Naive thymus-derived CD4-positive, alpha-beta T cell (primary cell): ENCODE results near the gene ATP6V1C2. TPM values are rescaled to one million over a fixed set of nuclear protein-coding genes. Genes with fewer than 3 reads are reported as not detected.

ENCODE experiments used
- ATAC-seq: fragments of 150-1000 bp; cut with Tn5 transposase; 2 replicates; pipeline ENCODE4 v1.10.0; 2021; ENCODE audit warnings: mild to moderate bottlenecking, moderate library complexity
- CTCF ChIA-PET: fragments of 350-600 bp; sonication (Branson Sonifier 250); formaldehyde crosslinking; loops from one replicate; lab custom pipeline; 2021; ENCODE audit warnings: antibody characterized with exemption; lab: Charles Lee
- POLR2A ChIA-PET: fragments of 350-600 bp; sonication (Branson Sonifier 250); formaldehyde crosslinking; loops from one replicate; lab custom pipeline; 2021; ENCODE audit warnings: antibody characterized with exemption, inconsistent platforms; lab: Charles Lee
- DNase-seq, 9 donors: peaks; one replicate each; pipeline versions ENCODE4 v3.0.0 to v3.0.0-alpha.2; 2020 to 2022; ENCODE audit warnings: mixed read lengths in 1 of 9
- H3K27ac ChIP-seq: one replicate; pipeline ENCODE4 v1.7.0; 2013; ENCODE audit warnings: mild to moderate bottlenecking, low read depth, low read length, moderate library complexity
- H3K27me3 ChIP-seq, 2 donors: one replicate each; pipeline ENCODE4 v1.7.0; 2013; ENCODE audit warnings: low read length in 2 of 2, mild to moderate bottlenecking in 2 of 2, moderate library complexity in 2 of 2; ENCODE audit not compliant: control insufficient read depth in 2 of 2, insufficient read depth in 2 of 2
- H3K36me3 ChIP-seq, 3 experiments: 1 replicate in 2 of 3; 2 replicates in 1 of 3; pipeline ENCODE4 v1.7.0; 2013; ENCODE audit warnings: low read length in 3 of 3, mild to moderate bottlenecking in 3 of 3, moderate library complexity in 1 of 3; ENCODE audit not compliant: insufficient read depth in 3 of 3, control insufficient read depth in 2 of 3
- H3K4me1 ChIP-seq, 2 donors: one replicate each; pipeline ENCODE4 v1.7.0; 2013; ENCODE audit warnings: low read length in 2 of 2, mild to moderate bottlenecking in 2 of 2, moderate library complexity in 1 of 2; ENCODE audit not compliant: control insufficient read depth in 2 of 2, insufficient read depth in 2 of 2
- H3K4me3 ChIP-seq: 2 replicates; pipeline ENCODE4 v1.7.0; 2013; ENCODE audit warnings: mild to moderate bottlenecking, low read length
- H3K9me3 ChIP-seq, 3 experiments: 1 replicate in 2 of 3; 2 replicates in 1 of 3; pipeline ENCODE4 v1.7.0; 2013; ENCODE audit warnings: low read length in 3 of 3; ENCODE audit not compliant: control insufficient read depth in 2 of 3
- H3K27ac Mint-ChIP-seq, 9 donors: one replicate each; pipeline ENCODE4 v1.8.0; 2020 to 2022; ENCODE audit warnings: mixed read lengths in 9 of 9, mild to moderate bottlenecking in 8 of 9, moderate library complexity in 5 of 9, inconsistent platforms in 2 of 9
- H3K27me3 Mint-ChIP-seq, 5 donors: one replicate each; pipeline ENCODE4 v1.8.0; 2021 to 2022; ENCODE audit warnings: mixed read lengths in 5 of 5, mild to moderate bottlenecking in 1 of 5
- H3K36me3 Mint-ChIP-seq, 5 donors: one replicate each; pipeline ENCODE4 v1.8.0; 2020 to 2022; ENCODE audit warnings: mixed read lengths in 5 of 5, mild to moderate bottlenecking in 3 of 5, inconsistent platforms in 1 of 5
- H3K4me1 Mint-ChIP-seq, 7 donors: one replicate each; pipeline ENCODE4 v1.8.0; 2020 to 2022; ENCODE audit warnings: mixed read lengths in 7 of 7, mild to moderate bottlenecking in 3 of 7, inconsistent platforms in 1 of 7
- H3K4me3 Mint-ChIP-seq, 10 donors: one replicate each; pipeline ENCODE4 v1.8.0; 2020 to 2022; ENCODE audit warnings: mild to moderate bottlenecking in 10 of 10, mixed read lengths in 10 of 10, moderate library complexity in 6 of 10, inconsistent platforms in 2 of 10
- H3K9me3 Mint-ChIP-seq, 11 donors: one replicate each; pipeline ENCODE4 v1.8.0; 2020 to 2022; ENCODE audit warnings: mixed read lengths in 11 of 11, mild to moderate bottlenecking in 4 of 11, inconsistent platforms in 1 of 11, moderate library complexity in 1 of 11
- intact Hi-C, 2 donors: fragments of 100-400 bp; cut with micrococcal nuclease; formaldehyde crosslinking; loops; one replicate each; pipeline ENCODE4 v1.15.1; 2023
- polyA plus RNA-seq, 2 donors: library from polyadenylated mRNA; unstranded; fragments of 300-500 nt; fragmentation: Illumina TruSeq; gene quantifications; one replicate each; pipeline ENCODE4 v1.2.3, GENCODE V29; 2021
- total RNA-seq, 6 experiments: library from RNA in 5 of 6; stranded (reverse) in 5 of 6; gene quantifications; 1 replicate in 5 of 6; 2 replicates in 1 of 6; pipeline ENCODE4 v1.2.3 and lab custom pipeline; 2021 to 2026

The ATP6V1C2 gene
- total and polyA plus RNA-seq, 7 experiments from 2014 or later: not detected

DNA sequence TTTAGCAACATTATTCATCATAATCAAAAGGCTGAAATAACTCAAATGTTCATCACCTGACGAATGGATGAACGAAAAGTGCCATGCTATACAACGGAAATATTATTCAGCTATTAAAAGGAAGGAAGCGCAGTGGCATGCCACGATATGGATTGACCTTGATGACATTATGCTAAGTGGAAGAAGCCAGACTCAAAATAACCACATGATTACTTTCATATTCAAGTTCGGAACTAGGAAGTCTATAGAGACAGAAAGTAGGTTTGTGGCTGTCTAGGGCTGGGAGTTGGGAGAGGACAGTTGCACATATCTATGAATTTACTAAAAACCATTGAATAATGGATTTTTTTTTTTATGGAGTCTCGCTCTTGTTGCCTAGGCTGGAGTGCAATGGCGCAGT lies 104.6 kb downstream of the ATP6V1C2 start:
- no peak for DNase-seq
- Mint-ChIP-seq H3K36me3 (no peaks in the 10 kb centered on the region), H3K9me3 (no peaks in the 10 kb centered on the region), H3K4me3 (no peak overlapping the region), H3K27me3 (peaks cover 4 to 36% (median 22%) of the 10 kb centered on the region in 5 donors), H3K4me1 (no peaks in the 10 kb centered on the region), H3K27ac (no peak overlapping the region)
- ChIA-PET POLR2A (no interaction called here), CTCF (no interaction called here)
- H3K9me3 ChIP-seq: no peaks in the 10 kb centered on the region
- no peaks in the 10 kb centered on the region for H3K27me3 ChIP-seq
- no peak overlapping the region for H3K27ac ChIP-seq
- no peak for ATAC-seq
- H3K4me1 ChIP-seq: no peaks in the 10 kb centered on the region
- H3K4me3 ChIP-seq: no peak overlapping the region
- intact Hi-C loops: no loop called here
- H3K36me3 ChIP-seq: no peaks in the 10 kb centered on the region

- Histone ChIP-seq H3K27me3 (no peaks in the 10 kb centered on the region), H3K9me3 (no peaks in the 10 kb centered on the region), H3K4me3 (no peak overlapping the region), H3K4me1 (no peaks in the 10 kb centered on the region), H3K36me3 (no peaks in the 10 kb centered on the region), H3K27ac (no peak overlapping the region)
- CTCF ChIA-PET: no interaction called here
- ATAC-seq (no peak), DNase-seq (no peak)
- H3K4me3 Mint-ChIP-seq: no peak overlapping the region
- intact Hi-C loops: no loop called here
- no peaks in the 10 kb centered on the region for H3K9me3 Mint-ChIP-seq
- POLR2A ChIA-PET: no interaction called here
- H3K4me1 Mint-ChIP-seq: no peaks in the 10 kb centered on the region
- peaks cover 4 to 38% (median 19%) of the 10 kb centered on the region in 5 donors for H3K27me3 Mint-ChIP-seq
- no peaks in the 10 kb centered on the region for H3K36me3 Mint-ChIP-seq
- no peak overlapping the region for H3K27ac Mint-ChIP-seq
Measured at GRCh38 chr2:10826625-10827024, 105.2 kb downstream of the ATP6V1C2 start.

GRCh38 chr2:10828346-10828745 lies 106.9 kb downstream of the ATP6V1C2 start:
- Histone ChIP-seq H3K4me1 (peaks cover 0 to 2% of the 10 kb centered on the region in 2 donors), H3K36me3 (no peaks in the 10 kb centered on the region), H3K27me3 (no peaks in the 10 kb centered on the region), H3K27ac (no peak overlapping the region), H3K4me3 (no peak overlapping the region), H3K9me3 (no peaks in the 10 kb centered on the region)
- Mint-ChIP-seq H3K4me3 (no peak overlapping the region), H3K36me3 (no peaks in the 10 kb centered on the region), H3K27me3 (peaks cover 4 to 40% (median 24%) of the 10 kb centered on the region in 5 donors), H3K9me3 (no peaks in the 10 kb centered on the region), H3K4me1 (peaks cover 0 to 11% (median 5%) of the 10 kb centered on the region in 7 donors), H3K27ac (no peak overlapping the region)
- no peak for ATAC-seq
- intact Hi-C loops: no loop called here
- POLR2A ChIA-PET: no interaction called here
- no peak for DNase-seq
- CTCF ChIA-PET: no interaction called here

DNA sequence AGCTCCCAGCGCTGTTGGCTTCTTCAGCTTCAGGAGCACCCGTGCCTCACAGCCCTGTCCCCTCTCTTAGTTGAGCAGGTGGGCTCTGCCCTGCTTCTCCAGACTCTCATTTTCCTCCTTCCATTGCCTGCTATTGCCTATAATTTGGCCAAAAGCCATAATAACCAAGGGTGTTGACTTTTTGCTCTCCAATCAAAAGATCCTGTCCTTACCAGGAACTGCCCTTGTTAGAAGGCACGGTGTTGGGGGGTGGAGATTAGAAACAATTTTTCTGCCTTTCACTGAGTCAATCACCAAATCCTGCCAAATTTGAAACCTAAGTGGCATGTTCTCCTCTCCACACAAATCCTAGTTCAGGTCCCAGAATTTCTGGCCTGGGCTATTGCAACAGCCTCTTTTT lies 107.9 kb downstream of the ATP6V1C2 start:
- H3K4me1 ChIP-seq: peaks cover 0 to 2% of the 10 kb centered on the region in 2 donors
- H3K4me3 ChIP-seq: no peak overlapping the region
- H3K27ac ChIP-seq: no peak overlapping the region
- Mint-ChIP-seq H3K27me3 (peaks cover 4 to 36% (median 25%) of the 10 kb centered on the region in 5 donors), H3K4me1 (peaks cover 0 to 12% (median 5%) of the 10 kb centered on the region in 7 donors), H3K27ac (no peak overlapping the region), H3K9me3 (no peaks in the 10 kb centered on the region), H3K4me3 (no peak overlapping the region), H3K36me3 (no peaks in the 10 kb centered on the region)
- ATAC-seq: no peak
- intact Hi-C loops: no loop called here
- H3K9me3 ChIP-seq: no peaks in the 10 kb centered on the region
- no peaks in the 10 kb centered on the region for H3K27me3 ChIP-seq
- CTCF ChIA-PET: interaction anchor here (5.0 kb wide), 1 partner anchor 302 kb away, joined by 56 read pairs; a partner anchor contains a TSS
- DNase-seq: no peak
- POLR2A ChIA-PET: no interaction called here
- H3K36me3 ChIP-seq: no peaks in the 10 kb centered on the region

DNA sequence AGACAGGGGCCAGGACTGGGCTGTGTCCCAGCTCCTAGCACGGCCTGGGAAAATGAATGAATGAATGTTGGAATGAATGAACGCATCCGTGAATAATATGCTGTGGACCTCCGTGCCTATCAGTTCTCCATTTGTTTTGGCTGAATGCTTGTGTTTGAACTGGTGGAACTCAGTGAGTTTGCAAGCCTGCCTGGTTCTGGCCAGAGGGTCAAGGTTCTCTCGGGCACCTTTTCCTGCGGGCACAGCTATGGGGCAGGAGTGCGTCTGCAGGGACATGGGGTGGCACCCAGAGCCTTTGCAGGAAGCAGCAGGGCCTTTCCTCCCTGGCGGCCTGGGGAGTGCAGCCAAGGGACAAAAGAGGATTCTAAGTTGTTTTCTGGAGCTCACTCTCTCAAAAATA lies 108.8 kb downstream of the ATP6V1C2 start:
- Histone ChIP-seq H3K36me3 (no peaks in the 10 kb centered on the region), H3K9me3 (no peaks in the 10 kb centered on the region), H3K4me1 (peaks cover 0 to 2% of the 10 kb centered on the region in 2 donors), H3K27me3 (no peaks in the 10 kb centered on the region), H3K27ac (no peak overlapping the region), H3K4me3 (no peak overlapping the region)
- ATAC-seq: no peak
- intact Hi-C loops: loop anchor here (5.0 to 10.0 kb wide), 2 partner anchors 82 to 405 kb away; partner anchors contain the start of gene KCNF1 (in 1 of the 2)
- Mint-ChIP-seq H3K27me3 (peaks cover 3 to 36% (median 18%) of the 10 kb centered on the region in 5 donors), H3K4me1 (peaks cover 0 to 12% (median 5%) of the 10 kb centered on the region in 7 donors), H3K4me3 (no peak overlapping the region), H3K9me3 (no peaks in the 10 kb centered on the region), H3K27ac (no peak overlapping the region), H3K36me3 (no peaks in the 10 kb centered on the region)
- ChIA-PET CTCF (interaction anchor here (0.6 to 5.0 kb wide), 3 partner anchors 21 to 617 kb away, joined by 3 to 56 read pairs (median 5); a partner anchor contains a TSS), POLR2A (no interaction called here)
- no peak for DNase-seq

- Mint-ChIP-seq H3K36me3 (no peaks in the 10 kb centered on the region), H3K4me3 (no peak overlapping the region), H3K27ac (no peak overlapping the region), H3K4me1 (peaks cover 0 to 12% (median 5%) of the 10 kb centered on the region in 7 donors), H3K27me3 (peaks cover 0 to 32% (median 15%) of the 10 kb centered on the region in 5 donors), H3K9me3 (no peaks in the 10 kb centered on the region)
- POLR2A ChIA-PET: no interaction called here
- intact Hi-C loops: loop anchor here (5.0 to 10.0 kb wide), 2 partner anchors 81 to 404 kb away; partner anchors contain the start of gene KCNF1 (in 1 of the 2)
- CTCF ChIA-PET: interaction anchor here (1.0 to 5.0 kb wide), 3 partner anchors 11 to 616 kb away, joined by 5 to 56 read pairs (median 10); a partner anchor contains a TSS
- DNase-seq (no peak), ATAC-seq (no peak)
- no peak overlapping the region for H3K4me3 ChIP-seq
- no peaks in the 10 kb centered on the region for H3K36me3 ChIP-seq
- H3K4me1 ChIP-seq: peaks cover 0 to 2% of the 10 kb centered on the region in 2 donors
- no peaks in the 10 kb centered on the region for H3K9me3 ChIP-seq
- no peaks in the 10 kb centered on the region for H3K27me3 ChIP-seq
- no peak overlapping the region for H3K27ac ChIP-seq
Measured at GRCh38 chr2:10830641-10831399, 109.4 kb downstream of the ATP6V1C2 start.
